Uterus (tissue), 2 donors: ENCODE data around the gene ERFL.

Experiments used
- POLR2A ChIP-seq, 2 donors: fragments of 450-650 bp; IDR thresholded peaks; one replicate each; pipeline ENCODE4 v1.6.1; 2016; ENCODE audit warnings: antibody characterized with exemption in 2 of 2, mild to moderate bottlenecking in 1 of 2, moderate library complexity in 1 of 2
- TF ChIP-seq, protein P1 (sequence below), 4 experiments: fragments of 200-600 bp in 2 of 4; fragments of 450-650 bp in 2 of 4; sonication (generic) in 2 of 4; IDR thresholded peaks; one replicate each; pipeline ENCODE4 v1.5.1; 2016 to 2019; ENCODE audit warnings: antibody characterized with exemption in 4 of 4, mild to moderate bottlenecking in 2 of 4, moderate library complexity in 1 of 4

DNA sequence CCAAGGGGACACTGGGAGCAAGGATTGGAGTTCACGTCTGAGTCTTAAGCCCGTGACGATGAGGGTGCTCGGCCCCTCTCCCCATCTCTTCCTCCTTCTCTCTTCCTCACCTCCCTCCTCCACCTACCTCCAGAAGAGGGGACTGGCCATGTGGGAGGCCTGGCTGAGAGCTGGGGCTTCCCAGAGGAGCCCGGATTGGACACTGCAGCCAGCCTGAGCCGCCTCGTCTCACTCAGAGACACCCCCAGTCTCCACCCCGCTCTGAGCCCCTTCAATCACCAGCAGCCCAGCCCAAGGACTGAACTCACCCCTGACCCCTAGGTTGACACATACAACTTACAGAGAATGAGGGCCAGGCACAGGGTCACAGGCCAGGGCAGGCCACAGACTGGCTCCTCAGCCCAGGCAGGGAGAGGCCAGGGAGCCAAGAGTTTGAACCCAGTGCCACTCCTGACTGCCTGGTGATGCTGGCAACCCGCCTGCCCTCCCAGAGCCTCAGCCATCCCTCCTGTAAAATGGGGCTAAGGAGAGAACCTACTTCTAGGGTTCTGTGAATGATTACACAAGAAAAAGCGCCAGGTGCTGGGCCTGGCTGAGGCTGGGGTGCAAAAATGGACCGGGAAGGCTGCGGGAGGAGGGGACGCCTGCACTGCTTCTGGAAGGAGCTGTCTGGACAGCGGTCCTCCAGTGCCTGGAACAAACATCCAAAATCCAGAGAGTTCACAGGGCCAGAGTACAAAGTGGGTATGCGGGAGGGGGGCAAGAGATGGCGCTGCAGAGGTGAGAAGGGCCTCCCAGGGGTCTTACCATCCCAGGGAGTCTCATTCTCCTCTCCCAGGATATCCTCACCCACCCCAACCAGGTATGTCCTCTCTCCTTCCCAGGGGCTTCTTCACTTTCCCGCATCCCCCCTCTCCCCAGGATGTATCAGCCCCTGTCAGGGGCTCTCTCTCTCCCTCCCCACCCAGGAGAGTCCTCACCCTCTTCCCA is 50.0 kb downstream of the ERFL start:
- TF ChIP-seq, protein P1, sequence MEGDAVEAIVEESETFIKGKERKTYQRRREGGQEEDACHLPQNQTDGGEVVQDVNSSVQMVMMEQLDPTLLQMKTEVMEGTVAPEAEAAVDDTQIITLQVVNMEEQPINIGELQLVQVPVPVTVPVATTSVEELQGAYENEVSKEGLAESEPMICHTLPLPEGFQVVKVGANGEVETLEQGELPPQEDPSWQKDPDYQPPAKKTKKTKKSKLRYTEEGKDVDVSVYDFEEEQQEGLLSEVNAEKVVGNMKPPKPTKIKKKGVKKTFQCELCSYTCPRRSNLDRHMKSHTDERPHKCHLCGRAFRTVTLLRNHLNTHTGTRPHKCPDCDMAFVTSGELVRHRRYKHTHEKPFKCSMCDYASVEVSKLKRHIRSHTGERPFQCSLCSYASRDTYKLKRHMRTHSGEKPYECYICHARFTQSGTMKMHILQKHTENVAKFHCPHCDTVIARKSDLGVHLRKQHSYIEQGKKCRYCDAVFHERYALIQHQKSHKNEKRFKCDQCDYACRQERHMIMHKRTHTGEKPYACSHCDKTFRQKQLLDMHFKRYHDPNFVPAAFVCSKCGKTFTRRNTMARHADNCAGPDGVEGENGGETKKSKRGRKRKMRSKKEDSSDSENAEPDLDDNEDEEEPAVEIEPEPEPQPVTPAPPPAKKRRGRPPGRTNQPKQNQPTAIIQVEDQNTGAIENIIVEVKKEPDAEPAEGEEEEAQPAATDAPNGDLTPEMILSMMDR (IDR thresholded peaks at IDR 0.05), result no peak
- TF ChIP-seq POLR2A (IDR thresholded peaks at IDR 0.05), result no peak
